A549 (cell line): Measurements from ENCODE around the gene GOLM1. TPM values are rescaled to one million over a fixed set of nuclear protein-coding genes. Genes with fewer than 3 reads are reported as not detected.

ENCODE experiments used
- ATAC-seq, 2 experiments: fragments of 200-7000 bp in 1 of 2; fragments of >200 bp in 1 of 2; cut with Nextera tagmentation in 1 of 2; cut with Tn5 transposase in 1 of 2; 3 replicates each; pipeline versions ENCODE4 v1.8.0 to v1.9.1; 2018 to 2020; ENCODE audit warnings: mild to moderate bottlenecking in 1 of 2, moderate library complexity in 1 of 2
- CTCF ChIA-PET: fragments of 300-600 bp; sonication (Branson Sonifier 250); formaldehyde crosslinking; extraction: SDS; loops from one replicate; lab custom pipeline; 2021; ENCODE audit warnings: antibody characterized with exemption, inconsistent platforms; lab: Yijun Ruan, JAX
- POLR2A ChIA-PET: fragments of 350-600 bp; formaldehyde crosslinking; extraction: SDS; loops from one replicate; lab custom pipeline; 2021; ENCODE audit warnings: antibody characterized with exemption, inconsistent platforms; lab: Yijun Ruan, JAX
- DNase-seq, 2 experiments: peaks; one replicate each; pipeline versions ENCODE4 v3.0.0 to v3.0.0-alpha.2; 2011 to 2016; ENCODE audit warnings: low read depth in 1 of 2, low spot score in 1 of 2
- FAIRE-seq: peaks from 2 replicates; lab custom pipeline; 2011; peaks lifted over from hg19 to GRCh38; lab: Jason Lieb, UNC
- H3K27ac ChIP-seq, 2 experiments: fragments of >200 bp; sonication (Bioruptor Twin); formaldehyde crosslinking; 3 replicates each; pipeline ENCODE4 v1.5.1; 2016 to 2017
- H3K4me1 ChIP-seq: fragments of >200 bp; sonication (Bioruptor Twin); formaldehyde crosslinking; 3 replicates; pipeline ENCODE4 v1.6.1; 2016
- H3K4me2 ChIP-seq: fragments of >200 bp; sonication (Bioruptor Twin); formaldehyde crosslinking; 3 replicates; pipeline ENCODE4 v1.6.1; 2016
- H3K4me3 ChIP-seq: fragments of >200 bp; sonication (Bioruptor Twin); formaldehyde crosslinking; 3 replicates; pipeline ENCODE4 v1.5.1; 2016
- H3K9me3 ChIP-seq: fragments of >200 bp; sonication (Bioruptor Twin); formaldehyde crosslinking; 3 replicates; pipeline ENCODE4 v1.6.1; 2016
- ATOH8 ChIP-seq: fragments of 250-450 bp; sonication (Bioruptor Pico); IDR thresholded peaks from 2 replicates; pipeline ENCODE4 v1.5.0; 2020; ENCODE audit warnings: low read depth, mild to moderate bottlenecking, moderate library complexity
- BCL3 ChIP-seq: fragments of >200 bp; sonication (Bioruptor Twin); formaldehyde crosslinking; IDR thresholded peaks from 3 replicates; pipeline ENCODE4 v1.6.1; 2016
- BHLHE40 ChIP-seq: IDR thresholded peaks from 2 replicates; pipeline ENCODE4 v1.6.1; 2012; ENCODE audit warnings: low read depth, low read length, inconsistent platforms
- CEBPB ChIP-seq, 2 experiments: fragments of >200 bp in 1 of 2; sonication (Bioruptor Twin) in 1 of 2; formaldehyde crosslinking in 1 of 2; IDR thresholded peaks; 2 replicates each; pipeline ENCODE4 v1.6.1; 2012 to 2016
- CTCF ChIP-seq: fragments of >200 bp; sonication (Bioruptor Twin); formaldehyde crosslinking; IDR thresholded peaks from 3 replicates; pipeline ENCODE4 v1.5.1; 2016
- E2F6 ChIP-seq: IDR thresholded peaks from 2 replicates; pipeline ENCODE4 v1.6.1; 2012; ENCODE audit warnings: low read depth, borderline replicate concordance
- EP300 ChIP-seq, 2 experiments: fragments of >200 bp; sonication (Bioruptor Twin); formaldehyde crosslinking; IDR thresholded peaks; 2 replicates in 1 of 2; 3 replicates in 1 of 2; pipeline ENCODE4 v1.6.1; 2016 to 2017
- FOSB ChIP-seq: fragments of 250-450 bp; sonication (Bioruptor Pico); IDR thresholded peaks from 2 replicates; pipeline ENCODE4 v1.5.0; 2020; ENCODE audit warnings: mild to moderate bottlenecking, moderate library complexity
- FOSL2 ChIP-seq, 2 experiments: fragments of 450-650 bp in 1 of 2; fragments of >200 bp in 1 of 2; sonication (Bioruptor Twin) in 1 of 2; formaldehyde crosslinking; IDR thresholded peaks; 2 replicates each; pipeline versions ENCODE4 v1.5.0 to v1.6.1; 2016 to 2020; ENCODE audit warnings: mild to moderate bottlenecking in 1 of 2, moderate library complexity in 1 of 2
- HDAC2 ChIP-seq: fragments of 200-600 bp; sonication (generic); IDR thresholded peaks from 2 replicates; pipeline ENCODE4 v1.6.1; 2016
- HES2 ChIP-seq: fragments of >200 bp; sonication (Bioruptor Twin); formaldehyde crosslinking; IDR thresholded peaks from 2 replicates; pipeline ENCODE4 v1.6.1; 2016
- HOXA7 ChIP-seq: fragments of 250-450 bp; sonication (Bioruptor Pico); IDR thresholded peaks from 2 replicates; pipeline ENCODE4 v1.5.0; 2020; ENCODE audit warnings: mild to moderate bottlenecking, moderate library complexity
- HOXB5 ChIP-seq: fragments of 250-450 bp; sonication (Bioruptor Pico); IDR thresholded peaks from 2 replicates; pipeline ENCODE4 v1.5.0; 2020; ENCODE audit warnings: mild to moderate bottlenecking, moderate library complexity
- JUNB ChIP-seq: fragments of >200 bp; sonication (Bioruptor Twin); formaldehyde crosslinking; IDR thresholded peaks from 2 replicates; pipeline ENCODE4 v1.6.1; 2016
- KDM1A ChIP-seq: fragments of 200-600 bp; sonication (generic); IDR thresholded peaks from 2 replicates; pipeline ENCODE4 v1.6.1; 2016; ENCODE audit warnings: low read depth, mild to moderate bottlenecking
- MAFK ChIP-seq: fragments of 450-650 bp; IDR thresholded peaks from 2 replicates; pipeline ENCODE4 v1.6.1; 2014; ENCODE audit not compliant: partially characterized antibody
- MYC ChIP-seq: IDR thresholded peaks from 2 replicates; pipeline ENCODE4 v1.6.1; 2012; ENCODE audit warnings: mild to moderate bottlenecking, inconsistent platforms, low read length, improper control_type of control experiment, borderline replicate concordance
- NFE2L2 ChIP-seq: fragments of 150-350 bp; conservative IDR thresholded peaks from 2 replicates; pipeline ENCODE4 v1.6.1; 2014; ENCODE audit warnings: low read length
- NPAS2 ChIP-seq: fragments of 250-450 bp; sonication (Bioruptor Pico); IDR thresholded peaks from 2 replicates; pipeline ENCODE4 v1.8.0; 2022; ENCODE audit warnings: mild to moderate bottlenecking, moderate library complexity, borderline replicate concordance
- NR3C1 ChIP-seq: fragments of >200 bp; sonication (Bioruptor Twin); formaldehyde crosslinking; IDR thresholded peaks from 3 replicates; pipeline ENCODE4 v1.6.1; 2017
- PBX3 ChIP-seq: IDR thresholded peaks from 2 replicates; pipeline ENCODE4 v1.6.1; 2012
- RCOR1 ChIP-seq: fragments of 150-350 bp; IDR thresholded peaks from 2 replicates; pipeline ENCODE4 v1.6.1; 2014; ENCODE audit warnings: antibody characterized with exemption, low read length, low read depth
- USF2 ChIP-seq: fragments of 450-650 bp; IDR thresholded peaks from 2 replicates; pipeline ENCODE4 v1.6.1; 2014; ENCODE audit warnings: antibody characterized with exemption
- ZC3H11A ChIP-seq: fragments of 450-650 bp; IDR thresholded peaks from 2 replicates; pipeline ENCODE4 v1.6.1; 2014; ENCODE audit warnings: antibody characterized with exemption, mild to moderate bottlenecking
- WGBS: methylation state at CpG from one replicate; pipeline ENCODE4 v1.1.6; 2017; ENCODE audit errors: missing lambda C conversion rate; 5-methylcytosine and 5-hydroxymethylcytosine counted together
- polyA plus RNA-seq, 4 experiments: library from polyadenylated mRNA; depleted of rRNA in 3 of 4; stranded (reverse); fragments of >200 nt; fragmentation: RNase III in 1 of 4; extraction: RNeasy Plus Mini Kit Qiagen cat#74134 plus additional on column Dnase treatment in 1 of 4; gene quantifications; 2 replicates in 3 of 4; 3 replicates in 1 of 4; pipeline ENCODE4 v1.2.3, GENCODE V29; 2011 to 2017

The GOLM1 gene
- polyA plus RNA-seq, 2 of the 4 experiments (the other 2 are of a cell fraction), result 136 to 145 TPM

- TF ChIP-seq BCL3, result no peak
- no peak for TF ChIP-seq MYC
- TF ChIP-seq JUNB, result no peak
Measured at GRCh38 chr9:86061972-86062739, 37.2 kb downstream of the GOLM1 start (continued).

GRCh38 chr9:86057491-86057890, 41.9 kb downstream of the GOLM1 start:
- 92% methylated on average over 6 of the region's 13 CpGs for WGBS
- TF ChIP-seq USF2 (no peak), HES2 (no peak), KDM1A (no peak), NPAS2 (CRISPR knock-in tag) (no peak), CTCF (no peak), BHLHE40 (no peak), HDAC2 (no peak), NFE2L2 (no peak), HOXB5 (no peak)
- TF ChIP-seq, all 56 proteins: peak for 0
- ATAC-seq (no peak), DNase-seq (no peak), FAIRE-seq (no peak)
- H3K4me2 ChIP-seq, result no peak overlapping the region
- no peaks in the 10 kb centered on the region for H3K9me3 ChIP-seq
- H3K4me1 ChIP-seq, result peaks cover 8% of the 10 kb centered on the region; the same call in 1 of the 3 replicates
- no peak overlapping the region for H3K27ac ChIP-seq
- no peak overlapping the region for H3K4me3 ChIP-seq
- ChIA-PET CTCF (interaction anchor here (1.4 kb wide), 1 partner anchor 24 kb away, joined by 3 read pairs; no protein-coding TSS in a partner anchor), POLR2A (no interaction called here)

- H3K4me1 ChIP-seq, result peaks cover 8% of the 10 kb centered on the region; the same call in 1 of the 3 replicates
- H3K27ac ChIP-seq, result no peak overlapping the region
- no peak overlapping the region for H3K4me2 ChIP-seq
- POLR2A ChIA-PET, result no interaction called here
- FAIRE-seq (no peak), ATAC-seq (no peak), DNase-seq (no peak)
- 78% methylated on average over 3 of the region's 3 CpGs for WGBS
- no peak overlapping the region for H3K4me3 ChIP-seq
- TF ChIP-seq MAFK (no peak), E2F6 (no peak), RCOR1 (no peak), HDAC2 (no peak), HOXA7 (CRISPR knock-in tag) (no peak), NR3C1 (no peak), CTCF (no peak), EP300 (IDR thresholded peaks at IDR 0.05) (no peak), ZC3H11A (no peak), USF2 (no peak), ATOH8 (no peak), FOSB (CRISPR knock-in tag) (no peak), PBX3 (no peak), FOSL2 (IDR thresholded peaks at IDR 0.05) (no peak), FOSL2 (CRISPR knock-in tag; IDR thresholded peaks at IDR 0.05) (no peak), CEBPB (IDR thresholded peaks at IDR 0.05) (no peak)
- H3K9me3 ChIP-seq, result no peaks in the 10 kb centered on the region
- CTCF ChIA-PET, result interaction anchor here (0.6 kb wide), 1 partner anchor 26 kb away, joined by 3 read pairs; no protein-coding TSS in a partner anchor
Measured at GRCh38 chr9:86054695-86055094, 44.7 kb downstream of the GOLM1 start.
